Heart right ventricle (tissue), 16 donors: ENCODE data around the gene UNC79. TPM values are rescaled to one million over a fixed set of nuclear protein-coding genes. Genes with fewer than 3 reads are reported as not detected.
"Not testable (repeated sequence)": the region's sequence is repeated elsewhere in the genome, so short reads cannot be mapped to it uniquely, and the experiment has no call there.

Experiments
- ATAC-seq, 8 donors: fragments of 200-7000 bp; cut with Tn5 transposase; one replicate each; pipeline ENCODE4 v1.9.1; 2020; ENCODE audit warnings: mild to moderate bottlenecking in 8 of 8, moderate library complexity in 8 of 8, moderate number of reproducible peaks in 1 of 8
- DNase-seq, 2 donors: peaks; one replicate each; pipeline ENCODE4 v3.0.0-alpha.2; 2020
- H3K27ac ChIP-seq, 10 donors: fragments of 200-600 bp; sonication (generic) in 2 of 10; one replicate each; pipeline versions ENCODE4 v1.5.0 to v1.8.0; 2020 to 2022; ENCODE audit warnings: mild to moderate bottlenecking in 3 of 10
- H3K27me3 ChIP-seq, 7 donors: fragments of 200-600 bp; one replicate each; pipeline ENCODE4 v1.8.0; 2021 to 2022; ENCODE audit warnings: mild to moderate bottlenecking in 2 of 7
- H3K36me3 ChIP-seq, 9 donors: fragments of 200-600 bp; sonication (generic) in 1 of 9; one replicate each; pipeline versions ENCODE4 v1.5.0 to v1.8.0; 2020 to 2022; ENCODE audit warnings: mild to moderate bottlenecking in 2 of 9
- H3K4me1 ChIP-seq, 9 donors: fragments of 200-600 bp; sonication (generic) in 1 of 9; one replicate each; pipeline versions ENCODE4 v1.5.0 to v1.8.0; 2020 to 2022; ENCODE audit warnings: mild to moderate bottlenecking in 4 of 9
- H3K4me3 ChIP-seq, 10 donors: fragments of 200-600 bp; sonication (generic) in 2 of 10; one replicate each; pipeline versions ENCODE4 v1.5.0 to v1.8.0; 2020 to 2022; ENCODE audit warnings: mild to moderate bottlenecking in 7 of 10, moderate library complexity in 2 of 10
- H3K9me3 ChIP-seq, 11 donors: fragments of 200-600 bp in 10 of 11; sonication (generic) in 2 of 11; one replicate each; pipeline versions ENCODE4 v1.5.0 to v1.8.0; 2013 to 2022; ENCODE audit warnings: mild to moderate bottlenecking in 2 of 11, control low read depth in 1 of 11, moderate library complexity in 1 of 11
- WGBS, 2 donors: extraction: QIAGEN DNeasy Blood & Tissue Kit; methylation state at CpG; one replicate each; pipeline ENCODE4 v1.1.7; 2013; ENCODE audit warnings: inconsistent platforms in 1 of 2; 5-methylcytosine and 5-hydroxymethylcytosine counted together
- intact Hi-C, 10 donors: fragments of 100-400 bp; cut with DNase I; formaldehyde crosslinking; loops; one replicate each; pipeline versions ENCODE4 v1.11.1 to v1.14.2; 2022
- polyA plus RNA-seq, 2 donors: library from polyadenylated mRNA; stranded (reverse); fragments of 200-250 nt; gene quantifications; one replicate each; pipeline ENCODE4 v1.2.3, GENCODE V29; 2013
- total RNA-seq, 10 donors: library from RNA; stranded (reverse); fragmentation: NEBNext Ultra II Directional in 3 of 10; extraction: Animal tissue kit (Norgen Biotek cat#: 25700) in 3 of 10; gene quantifications; one replicate each; pipeline versions ENCODE4 v1.2.1 to v1.2.4, GENCODE V29; 2021 to 2023
- TF ChIP-seq, protein P1 (sequence below), 9 donors: fragments of 200-600 bp; sonication (generic) in 2 of 9; IDR thresholded peaks; one replicate each; pipeline versions ENCODE4 v1.5.0 to v1.8.0; 2021 to 2022; ENCODE audit warnings: antibody characterized with exemption in 9 of 9, mild to moderate bottlenecking in 5 of 9, moderate library complexity in 1 of 9
- donor health status: Arrhythmogenic right ventricular cardiomyopathy.
- donor health status: ischemic (EF 13 %, LVEDD 7.1; RV severe dilation, severe dysfunction).
- donor health status: healthy with polysubstance abuse.
- donor health status: DM: no; HTN: yes; CAD: no.
- donor health status: DM: no; HTN: no; CAD: no.
- donor health status: ischemic (EF 25% LVEDD 6.9; RV normal size, moderate dysfunction).
- donor health status: ischemic (EF 25% LVEDD 5.7; RV mildly dilated, moderate dysfunction).
- donor health status: healthy.
- donor health status: DM: yes; HTN: yes; CAD: no.
- donor health status: Ischemic cardiomyopathy.
- donor health status: ischemic (EF 35%, LVEDD 5.7; RV mildly dilated, moderate dysfunction).
- donor health status: nonischemic (EF 11% LVEDD 7.7; RV severe dilation, severe dysfunction).
- donor health status: DM: yes; HTN: yes; CAD: no.
- donor health status: PGD.
- donor health status: ischemic (EF 29% LVEDD 5.4; RV normal size, mild dysfunction).
- donor health status: nonischemic (EF 23%, LVEDD 6.1; RV moderate dilation, normal function).

Gene UNC79
- total and polyA plus RNA-seq, 12 donors = 0.01 to 0.89 (median 0.40) TPM

DNA sequence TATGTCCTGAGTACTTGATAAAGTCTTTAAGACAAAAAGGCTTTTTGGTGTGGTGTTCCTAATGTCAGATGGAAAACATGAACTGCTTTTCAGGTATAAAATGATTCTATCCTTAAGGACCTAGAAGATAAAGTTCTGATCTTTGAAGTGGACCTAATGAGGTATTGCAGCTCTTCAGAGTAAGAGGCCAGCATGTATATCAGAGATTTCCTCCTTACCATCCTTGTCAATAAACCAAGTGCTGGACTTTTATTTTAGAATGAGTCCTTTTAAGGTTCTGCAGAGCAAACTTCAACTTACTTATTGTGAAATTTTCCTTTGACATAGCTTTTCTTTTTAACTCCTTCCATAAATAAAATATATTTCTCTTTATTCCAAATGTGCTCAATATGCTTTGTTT is 50.1 kb downstream of the UNC79 start:
- no peak overlapping the region for H3K27ac ChIP-seq
- ATAC-seq = no peak
- intact Hi-C loops = no loop called here
- no peak for DNase-seq
- H3K4me1 ChIP-seq = no peaks in the 10 kb centered on the region
- H3K36me3 ChIP-seq = no peaks in the 10 kb centered on the region
- no peaks in the 10 kb centered on the region for H3K9me3 ChIP-seq
- H3K27me3 ChIP-seq = no peaks in the 10 kb centered on the region
- no peak overlapping the region for H3K4me3 ChIP-seq
- TF ChIP-seq, protein P1, sequence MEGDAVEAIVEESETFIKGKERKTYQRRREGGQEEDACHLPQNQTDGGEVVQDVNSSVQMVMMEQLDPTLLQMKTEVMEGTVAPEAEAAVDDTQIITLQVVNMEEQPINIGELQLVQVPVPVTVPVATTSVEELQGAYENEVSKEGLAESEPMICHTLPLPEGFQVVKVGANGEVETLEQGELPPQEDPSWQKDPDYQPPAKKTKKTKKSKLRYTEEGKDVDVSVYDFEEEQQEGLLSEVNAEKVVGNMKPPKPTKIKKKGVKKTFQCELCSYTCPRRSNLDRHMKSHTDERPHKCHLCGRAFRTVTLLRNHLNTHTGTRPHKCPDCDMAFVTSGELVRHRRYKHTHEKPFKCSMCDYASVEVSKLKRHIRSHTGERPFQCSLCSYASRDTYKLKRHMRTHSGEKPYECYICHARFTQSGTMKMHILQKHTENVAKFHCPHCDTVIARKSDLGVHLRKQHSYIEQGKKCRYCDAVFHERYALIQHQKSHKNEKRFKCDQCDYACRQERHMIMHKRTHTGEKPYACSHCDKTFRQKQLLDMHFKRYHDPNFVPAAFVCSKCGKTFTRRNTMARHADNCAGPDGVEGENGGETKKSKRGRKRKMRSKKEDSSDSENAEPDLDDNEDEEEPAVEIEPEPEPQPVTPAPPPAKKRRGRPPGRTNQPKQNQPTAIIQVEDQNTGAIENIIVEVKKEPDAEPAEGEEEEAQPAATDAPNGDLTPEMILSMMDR (IDR thresholded peaks at IDR 0.05) = no peak

GRCh38 chr14:93481758-93482157 is 51.0 kb downstream of the UNC79 start:
- WGBS, 2 donors = 62 to 78% methylated on average over 2 of the region's 2 CpGs

DNA sequence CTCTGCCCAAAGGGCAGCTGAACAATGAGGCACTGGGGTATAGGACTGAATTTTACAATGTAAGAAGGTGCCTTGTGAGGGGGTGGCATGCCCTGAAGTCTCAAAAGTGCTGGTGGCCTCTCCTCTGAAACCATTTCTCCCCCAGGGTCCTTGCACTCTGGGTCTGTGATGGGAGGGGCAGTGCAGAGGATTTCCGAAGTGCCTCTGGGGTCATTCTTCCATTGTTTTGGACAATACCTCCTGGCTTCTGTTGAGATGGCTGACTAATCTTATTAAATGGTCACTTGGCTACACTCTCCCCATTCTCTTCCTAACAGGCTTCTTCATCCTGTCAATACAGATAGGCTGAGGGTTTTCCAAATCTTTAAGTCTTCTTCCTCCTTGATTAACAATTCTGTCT is 59.3 kb downstream of the UNC79 start:
- H3K4me3 ChIP-seq = no peak overlapping the region
- TF ChIP-seq, protein P1 (IDR thresholded peaks at IDR 0.05) = no peak
- ATAC-seq (peak in 1 of 8 donors; percentile 54), DNase-seq (no peak)
- H3K27ac ChIP-seq = peak overlapping the region in 1 of 10 donors; percentile 46
- intact Hi-C loops = no loop called here
- WGBS, 2 donors = 32 to 58% methylated on average over 1 of the region's 1 CpG
- H3K9me3 ChIP-seq = peaks cover 0 to 8% (median 0%) of the 10 kb centered on the region in 11 donors
- peaks cover 0 to 11% (median 0%) of the 10 kb centered on the region in 9 donors for H3K4me1 ChIP-seq
- H3K36me3 ChIP-seq = no peaks in the 10 kb centered on the region
- H3K27me3 ChIP-seq = no peaks in the 10 kb centered on the region

More at GRCh38 chr14:93481758-93482157, 51.0 kb downstream of the UNC79 start:
- Histone ChIP-seq H3K4me1 (no peaks in the 10 kb centered on the region), H3K27me3 (no peaks in the 10 kb centered on the region), H3K36me3 (no peaks in the 10 kb centered on the region), H3K4me3 (no peak overlapping the region), H3K9me3 (no peaks in the 10 kb centered on the region), H3K27ac (no peak overlapping the region)
- intact Hi-C loops = no loop called here
- TF ChIP-seq, protein P1 (IDR thresholded peaks at IDR 0.05) = no peak
- ATAC-seq = no peak
- no peak for DNase-seq

DNA sequence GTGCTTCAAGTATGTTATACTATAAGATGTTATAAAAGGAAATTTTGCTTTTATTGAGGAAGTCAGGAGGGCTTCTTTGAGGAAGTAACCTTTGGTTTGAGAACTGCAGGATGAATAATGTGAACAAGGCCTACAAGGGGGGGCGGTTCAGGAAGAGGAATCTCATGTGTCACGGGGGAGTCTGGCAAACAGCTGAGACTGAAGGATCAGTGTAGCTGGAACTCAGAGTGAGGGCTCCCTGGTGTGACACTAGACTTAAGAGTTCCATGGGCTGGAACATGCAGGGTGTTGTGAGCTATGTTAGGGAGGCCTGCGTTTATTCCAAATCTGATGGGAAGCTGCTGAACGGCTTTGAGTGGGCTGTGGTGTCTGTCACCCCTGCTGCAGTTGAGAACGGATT is 62.3 kb downstream of the UNC79 start:
- DNase-seq (no peak), ATAC-seq (peak in 3 of 8 donors; percentile 79 to 89 (median 88))
- Histone ChIP-seq H3K4me1 (peaks cover 0 to 11% (median 0%) of the 10 kb centered on the region in 9 donors), H3K36me3 (no peaks in the 10 kb centered on the region), H3K27ac (no peak overlapping the region), H3K9me3 (peaks cover 0 to 8% (median 0%) of the 10 kb centered on the region in 11 donors), H3K4me3 (no peak overlapping the region), H3K27me3 (no peaks in the 10 kb centered on the region)
- intact Hi-C loops = no loop called here
- WGBS, 2 donors = 48 to 51% methylated on average over 5 of the region's 5 CpGs
- TF ChIP-seq, protein P1 (IDR thresholded peaks at IDR 0.05) = no peak

DNA sequence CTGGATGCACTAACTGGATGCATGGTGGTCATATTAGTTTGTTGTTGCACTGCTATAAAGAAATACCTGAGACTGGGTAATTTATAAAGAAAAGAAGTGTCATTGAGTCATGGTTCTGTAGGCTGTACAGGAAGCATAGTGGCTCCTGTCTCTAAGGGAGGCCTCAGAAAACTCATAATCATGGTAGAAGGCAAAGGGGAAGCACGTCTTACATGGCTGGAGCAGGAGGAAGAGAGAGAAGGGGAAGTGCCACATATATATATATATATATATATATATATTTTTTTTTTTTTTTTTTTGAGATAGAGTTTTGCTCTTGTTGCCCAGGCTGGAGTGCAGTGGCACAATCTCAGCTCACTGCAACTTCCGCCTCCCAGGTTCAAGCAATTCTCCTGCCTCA is 62.9 kb downstream of the UNC79 start:
- H3K4me1 ChIP-seq = peaks cover 0 to 11% (median 0%) of the 10 kb centered on the region in 9 donors
- H3K27me3 ChIP-seq, ATAC-seq, H3K36me3 ChIP-seq, H3K9me3 ChIP-seq, intact Hi-C loops, H3K27ac ChIP-seq, H3K4me3 ChIP-seq, DNase-seq: not testable (repeated sequence)
- WGBS, 2 donors = 89 to 91% methylated on average over 2 of the region's 2 CpGs
